WTC11 (cell line): ENCODE results near the gene SCAANT1.

ENCODE experiments used
- E2F1 ChIP-seq: sonication (generic); formaldehyde crosslinking; IDR thresholded peaks from 2 replicates; pipeline ENCODE4 v1.8.0; 2022; ENCODE audit warnings: mild to moderate bottlenecking, missing genetic modification reagents
- TF ChIP-seq, protein P1 (sequence below): fragments of 200-600 bp; IDR thresholded peaks from 2 replicates; pipeline ENCODE4 v1.8.0; 2022; ENCODE audit warnings: antibody characterized with exemption

DNA sequence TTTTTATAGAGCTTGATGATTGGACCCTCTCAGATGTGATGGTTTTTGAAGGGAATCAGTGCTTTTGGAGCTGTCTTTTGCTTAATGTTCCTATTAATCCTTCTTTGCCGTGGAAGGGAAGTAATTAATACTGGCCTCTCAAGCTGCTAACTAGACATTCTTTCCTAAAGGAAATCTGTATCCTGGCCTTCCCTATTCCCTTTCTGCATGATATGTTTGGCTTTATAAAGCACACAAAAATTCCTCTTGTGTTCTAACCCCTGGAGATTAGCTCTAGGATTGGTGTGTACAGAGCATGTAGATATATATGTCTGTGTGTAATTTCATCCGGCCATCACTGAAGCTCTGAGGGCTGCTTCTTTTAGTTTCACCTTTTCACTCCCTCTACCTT, 41.6 kb downstream of the SCAANT1 start:
- TF ChIP-seq, protein P1, sequence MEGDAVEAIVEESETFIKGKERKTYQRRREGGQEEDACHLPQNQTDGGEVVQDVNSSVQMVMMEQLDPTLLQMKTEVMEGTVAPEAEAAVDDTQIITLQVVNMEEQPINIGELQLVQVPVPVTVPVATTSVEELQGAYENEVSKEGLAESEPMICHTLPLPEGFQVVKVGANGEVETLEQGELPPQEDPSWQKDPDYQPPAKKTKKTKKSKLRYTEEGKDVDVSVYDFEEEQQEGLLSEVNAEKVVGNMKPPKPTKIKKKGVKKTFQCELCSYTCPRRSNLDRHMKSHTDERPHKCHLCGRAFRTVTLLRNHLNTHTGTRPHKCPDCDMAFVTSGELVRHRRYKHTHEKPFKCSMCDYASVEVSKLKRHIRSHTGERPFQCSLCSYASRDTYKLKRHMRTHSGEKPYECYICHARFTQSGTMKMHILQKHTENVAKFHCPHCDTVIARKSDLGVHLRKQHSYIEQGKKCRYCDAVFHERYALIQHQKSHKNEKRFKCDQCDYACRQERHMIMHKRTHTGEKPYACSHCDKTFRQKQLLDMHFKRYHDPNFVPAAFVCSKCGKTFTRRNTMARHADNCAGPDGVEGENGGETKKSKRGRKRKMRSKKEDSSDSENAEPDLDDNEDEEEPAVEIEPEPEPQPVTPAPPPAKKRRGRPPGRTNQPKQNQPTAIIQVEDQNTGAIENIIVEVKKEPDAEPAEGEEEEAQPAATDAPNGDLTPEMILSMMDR = no peak
- TF ChIP-seq E2F1 (CRISPR knock-in tag) = no peak
